WTC11 (cell line): ENCODE data around the gene ABCD3. TPM values are rescaled to one million over a fixed set of nuclear protein-coding genes. Genes with fewer than 3 reads are reported as not detected.
A peak's percentile ranks its signal among the peaks of the same experiment; 100 is the strongest.

Experiments
- ATAC-seq: fragments of 200-7000 bp; cut with Tn5 transposase; 2 replicates; pipeline ENCODE4 v1.10.0; 2021; ENCODE audit warnings: mild to moderate bottlenecking, moderate library complexity
- CTCF ChIA-PET: fragments of 300-600 bp; sonication (Branson Sonifier 250); formaldehyde crosslinking; loops from one replicate; lab custom pipeline; 2021; ENCODE audit warnings: antibody characterized with exemption; lab: Charles Lee
- POLR2A ChIA-PET: fragments of 350-600 bp; sonication (Branson Sonifier 250); formaldehyde crosslinking; loops from one replicate; lab custom pipeline; 2021; ENCODE audit warnings: antibody characterized with exemption; lab: Charles Lee
- DNase-seq: peaks from one replicate; pipeline ENCODE4 v3.0.0; 2021; ENCODE audit warnings: low spot score
- H3K27ac Mint-ChIP-seq: 2 replicates; pipeline ENCODE4 v1.8.0; 2021; ENCODE audit warnings: mixed read lengths
- H3K27me3 Mint-ChIP-seq: 2 replicates; pipeline ENCODE4 v1.8.0; 2021; ENCODE audit warnings: low read depth, mild to moderate bottlenecking, moderate library complexity, mixed read lengths
- H3K36me3 Mint-ChIP-seq: 2 replicates; pipeline ENCODE4 v1.8.0; 2021; ENCODE audit warnings: mixed read lengths
- H3K4me1 Mint-ChIP-seq: 2 replicates; pipeline ENCODE4 v1.8.0; 2022; ENCODE audit warnings: mixed read lengths
- H3K4me3 Mint-ChIP-seq: 2 replicates; pipeline ENCODE4 v1.8.0; 2021; ENCODE audit warnings: mild to moderate bottlenecking, moderate library complexity, mixed read lengths
- H3K9me3 Mint-ChIP-seq: 2 replicates; pipeline ENCODE4 v1.8.0; 2021; ENCODE audit warnings: mixed read lengths
- ARID4B ChIP-seq: sonication (generic); formaldehyde crosslinking; IDR thresholded peaks from 2 replicates; pipeline ENCODE4 v1.8.0; 2023; ENCODE audit warnings: missing genetic modification reagents, mild to moderate bottlenecking, borderline replicate concordance
- CDX4 ChIP-seq: fragments of 250-450 bp; sonication (Bioruptor Pico); IDR thresholded peaks from 2 replicates; pipeline ENCODE4 v1.9.0; 2021; ENCODE audit warnings: moderate library complexity, mild to moderate bottlenecking, inconsistent platforms, borderline replicate concordance
- FOXP1 ChIP-seq: sonication (generic); formaldehyde crosslinking; IDR thresholded peaks from 2 replicates; pipeline ENCODE4 v1.8.0; 2022; ENCODE audit warnings: missing genetic modification reagents, mild to moderate bottlenecking, moderate library complexity, borderline replicate concordance
- GRHL2 ChIP-seq: fragments of 250-450 bp; sonication (Bioruptor Pico); IDR thresholded peaks from 2 replicates; pipeline ENCODE4 v1.8.0; 2022; ENCODE audit warnings: mild to moderate bottlenecking, moderate library complexity; ENCODE audit not compliant: insufficient replicate concordance, severe bottlenecking
- GTF2I ChIP-seq: fragments of 250-450 bp; sonication (Bioruptor Pico); conservative IDR thresholded peaks from 2 replicates; pipeline ENCODE4 v1.4.0; 2021; ENCODE audit warnings: mild to moderate bottlenecking
- HMGA2 ChIP-seq: fragments of 250-450 bp; sonication (Bioruptor Pico); IDR thresholded peaks from 2 replicates; pipeline ENCODE4 v1.4.0; 2021; ENCODE audit warnings: mild to moderate bottlenecking, moderate library complexity
- IRF2 ChIP-seq: sonication (generic); formaldehyde crosslinking; IDR thresholded peaks from 2 replicates; pipeline ENCODE4 v1.8.0; 2022; ENCODE audit warnings: low read depth, missing genetic modification reagents, borderline replicate concordance
- JAZF1 ChIP-seq: fragments of 250-450 bp; sonication (Bioruptor Pico); IDR thresholded peaks from 2 replicates; pipeline ENCODE4 v1.9.0; 2021; ENCODE audit warnings: moderate library complexity, mild to moderate bottlenecking, inconsistent platforms
- KAT7 ChIP-seq: sonication (generic); formaldehyde crosslinking; IDR thresholded peaks from 2 replicates; pipeline ENCODE4 v1.8.1; 2023; ENCODE audit warnings: missing genetic modification reagents, mild to moderate bottlenecking, borderline replicate concordance
- SMAD4 ChIP-seq: sonication (generic); formaldehyde crosslinking; IDR thresholded peaks from 2 replicates; pipeline ENCODE4 v1.8.0; 2022; ENCODE audit warnings: mild to moderate bottlenecking, missing genetic modification reagents
- ZNF121 ChIP-seq: sonication (generic); formaldehyde crosslinking; IDR thresholded peaks from 2 replicates; pipeline ENCODE4 v1.8.0; 2023; ENCODE audit warnings: missing genetic modification reagents
- ZNF396 ChIP-seq: fragments of 250-450 bp; sonication (Bioruptor Pico); IDR thresholded peaks from 2 replicates; pipeline ENCODE4 v1.8.0; 2021; ENCODE audit warnings: mild to moderate bottlenecking, moderate library complexity, borderline replicate concordance
- ZNF423 ChIP-seq: fragments of 250-450 bp; sonication (Bioruptor Pico); IDR thresholded peaks from 2 replicates; pipeline ENCODE4 v2.1.2; 2022; ENCODE audit warnings: mild to moderate bottlenecking, moderate library complexity
- total RNA-seq: library from RNA; stranded (reverse); gene quantifications from 3 replicates; pipeline ENCODE4 v1.2.3, GENCODE V29; 2021
- TF ChIP-seq, protein P1 (sequence below): sonication (generic); formaldehyde crosslinking; IDR thresholded peaks from 2 replicates; pipeline ENCODE4 v1.8.1; 2022; ENCODE audit warnings: low read depth, mild to moderate bottlenecking, moderate library complexity, missing genetic modification reagents, borderline replicate concordance
- TF ChIP-seq, protein P2 (sequence below): sonication (generic); formaldehyde crosslinking; IDR thresholded peaks from 2 replicates; pipeline ENCODE4 v1.8.1; 2023; ENCODE audit warnings: mild to moderate bottlenecking, missing genetic modification reagents, moderate library complexity

The ABCD3 gene
- total RNA-seq, 1 experiment from 2014 or later, result 27.2 TPM

GRCh38 chr1:94542088-94542870, 124.1 kb downstream of the ABCD3 start:
- DNase-seq (peak; percentile 39), ATAC-seq (peak; percentile 15)
- Mint-ChIP-seq H3K27me3 (peaks cover 34% of the 10 kb centered on the region), H3K4me3 (peak overlapping the region; percentile 89), H3K36me3 (peaks cover 7% of the 10 kb centered on the region; the same call in 1 of the 2 replicates), H3K9me3 (peaks cover 6% of the 10 kb centered on the region; the same call in 1 of the 2 replicates), H3K27ac (peak overlapping the region; percentile 69; the same call in 1 of the 2 replicates), H3K4me1 (peaks cover 50% of the 10 kb centered on the region)
- TF ChIP-seq FOXP1, result peak; percentile 16; the same call in 1 of the 2 replicates
- TF ChIP-seq ZNF121 (CRISPR knock-in tag), result no peak
- 0 out of 2 replicates have a peak, but pooled peaks have one; percentile 42 for TF ChIP-seq KAT7 (CRISPR knock-in tag)
- POLR2A ChIA-PET, result interaction anchor here (1.0 to 1.6 kb wide), 3 partner anchors 56 to 277 kb away, joined by 3 read pairs; no protein-coding TSS in a partner anchor
- CTCF ChIA-PET, result interaction anchor here (0.6 to 2.0 kb wide), 8 partner anchors 10 to 176 kb away, joined by 3 to 6 read pairs (median 3); no protein-coding TSS in a partner anchor

- peaks cover 47% of the 10 kb centered on the region for H3K4me1 Mint-ChIP-seq
- no peak for TF ChIP-seq ZNF423 (CRISPR knock-in tag)
- no peak for TF ChIP-seq CDX4 (CRISPR knock-in tag)
- no peak for TF ChIP-seq SMAD4 (CRISPR knock-in tag)
- H3K9me3 Mint-ChIP-seq, result peaks cover 9% of the 10 kb centered on the region; the same call in 1 of the 2 replicates
- ATAC-seq (no peak), DNase-seq (no peak)
- no peak overlapping the region for H3K27ac Mint-ChIP-seq
- H3K27me3 Mint-ChIP-seq, result peaks cover 34% of the 10 kb centered on the region
- H3K36me3 Mint-ChIP-seq, result peaks cover 7% of the 10 kb centered on the region; the same call in 1 of the 2 replicates
- ChIA-PET CTCF (interaction anchor here (0.9 to 2.0 kb wide), 4 partner anchors 9 to 62 kb away, joined by 3 to 6 read pairs (median 3); no protein-coding TSS in a partner anchor), POLR2A (no interaction called here)
- peak overlapping the region; percentile 89 for H3K4me3 Mint-ChIP-seq
Observed at GRCh38 chr1:94543001-94543400, 124.8 kb downstream of the ABCD3 start.

DNA sequence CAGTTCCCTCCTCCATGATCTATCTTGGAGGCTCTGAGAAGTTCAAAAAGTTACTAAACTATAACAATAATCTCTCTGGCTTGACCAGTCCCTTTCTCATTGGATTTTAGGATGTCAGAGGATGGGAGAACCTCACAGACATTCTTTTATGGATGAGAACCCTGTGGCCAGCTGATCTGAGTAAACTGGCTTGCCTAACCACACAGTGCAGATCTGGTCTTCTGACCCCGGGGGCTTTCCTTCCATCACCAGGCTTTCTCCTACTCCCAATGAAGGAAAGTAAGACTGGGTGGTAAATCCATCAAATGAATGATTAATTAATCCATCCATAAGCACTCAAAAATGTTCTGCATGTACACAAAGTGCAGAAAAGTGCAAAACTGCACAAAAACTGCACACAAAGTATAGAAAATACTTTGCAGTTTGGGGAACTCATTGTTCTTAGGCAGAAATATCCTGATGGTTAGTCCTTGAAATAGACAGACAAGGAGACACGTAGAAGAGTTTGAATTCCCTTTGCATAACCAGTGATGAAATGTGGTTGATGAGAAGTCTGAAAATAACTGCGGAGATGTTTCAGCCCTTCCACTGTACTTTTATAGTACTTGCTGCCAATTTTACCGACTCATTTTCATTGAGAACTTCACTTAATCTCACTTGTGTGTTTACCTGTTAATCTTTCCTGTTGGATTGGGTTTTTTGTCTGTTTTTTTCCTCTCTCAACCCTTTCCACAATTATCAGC, 125.9 kb downstream of the ABCD3 start:
- H3K4me3 Mint-ChIP-seq, result 0 out of 2 replicates have a peak overlapping the region, but pooled peaks have one; percentile 8
- H3K36me3 Mint-ChIP-seq, result peaks cover 7% of the 10 kb centered on the region; the same call in 1 of the 2 replicates
- CTCF ChIA-PET, result no interaction called here
- DNase-seq (no peak), ATAC-seq (no peak)
- H3K9me3 Mint-ChIP-seq, result peaks cover 9% of the 10 kb centered on the region; the same call in 1 of the 2 replicates
- POLR2A ChIA-PET, result no interaction called here
- TF ChIP-seq GTF2I (CRISPR knock-in tag), result no peak
- H3K27me3 Mint-ChIP-seq, result peaks cover 34% of the 10 kb centered on the region
- peaks cover 38% of the 10 kb centered on the region for H3K4me1 Mint-ChIP-seq
- no peak overlapping the region for H3K27ac Mint-ChIP-seq

DNA sequence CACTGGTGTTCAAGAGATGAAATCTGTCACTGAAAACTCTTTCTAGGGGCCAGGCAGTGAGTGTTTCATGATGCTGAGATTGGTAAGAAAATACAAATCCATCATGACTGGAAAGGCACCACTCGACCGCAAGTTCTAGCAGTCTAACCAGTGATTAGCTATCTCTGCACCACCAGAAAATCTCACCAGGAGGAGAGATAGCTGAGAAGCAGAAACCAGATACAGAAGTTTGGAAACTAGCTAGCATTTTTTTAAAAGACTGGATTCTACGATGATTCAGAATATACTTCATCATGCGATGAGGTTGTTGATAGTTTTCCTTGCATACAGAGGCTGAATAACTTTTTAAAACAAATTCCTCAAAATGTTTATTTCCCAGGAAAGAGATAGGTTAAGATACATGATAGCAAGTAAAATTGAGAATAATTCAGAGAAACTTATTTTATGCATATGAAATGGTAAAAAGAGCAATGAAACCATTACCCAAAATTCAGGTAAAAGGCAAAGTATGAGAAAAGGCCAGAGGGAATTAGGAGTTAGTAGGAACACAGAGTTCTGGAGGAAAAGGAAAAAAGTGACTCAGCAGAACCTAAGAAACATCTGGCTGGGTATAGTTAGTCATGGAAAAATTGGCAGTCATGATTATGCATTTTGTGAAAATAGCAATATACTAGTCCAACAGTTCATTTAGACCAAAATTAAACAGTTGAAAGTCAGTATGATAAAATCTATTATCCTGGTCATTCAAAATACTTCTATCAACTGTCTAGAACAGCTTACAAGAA, 126.7 kb downstream of the ABCD3 start:
- ATAC-seq, result no peak
- peaks cover 34% of the 10 kb centered on the region for H3K27me3 Mint-ChIP-seq
- H3K27ac Mint-ChIP-seq, result no peak overlapping the region
- peaks cover 2% of the 10 kb centered on the region; the same call in 1 of the 2 replicates for H3K36me3 Mint-ChIP-seq
- H3K4me3 Mint-ChIP-seq, result no peak overlapping the region
- H3K4me1 Mint-ChIP-seq, result peaks cover 29% of the 10 kb centered on the region
- ChIA-PET CTCF (no interaction called here), POLR2A (no interaction called here)
- peaks cover 9% of the 10 kb centered on the region; the same call in 1 of the 2 replicates for H3K9me3 Mint-ChIP-seq
- no peak for DNase-seq
- TF ChIP-seq ZNF396 (CRISPR knock-in tag) (no peak), JAZF1 (CRISPR knock-in tag) (no peak), IRF2 (CRISPR knock-in tag) (no peak), ZNF121 (CRISPR knock-in tag) (no peak), HMGA2 (CRISPR knock-in tag) (no peak), ARID4B (CRISPR knock-in tag) (no peak), GRHL2 (no peak)
- TF ChIP-seq, protein P1, sequence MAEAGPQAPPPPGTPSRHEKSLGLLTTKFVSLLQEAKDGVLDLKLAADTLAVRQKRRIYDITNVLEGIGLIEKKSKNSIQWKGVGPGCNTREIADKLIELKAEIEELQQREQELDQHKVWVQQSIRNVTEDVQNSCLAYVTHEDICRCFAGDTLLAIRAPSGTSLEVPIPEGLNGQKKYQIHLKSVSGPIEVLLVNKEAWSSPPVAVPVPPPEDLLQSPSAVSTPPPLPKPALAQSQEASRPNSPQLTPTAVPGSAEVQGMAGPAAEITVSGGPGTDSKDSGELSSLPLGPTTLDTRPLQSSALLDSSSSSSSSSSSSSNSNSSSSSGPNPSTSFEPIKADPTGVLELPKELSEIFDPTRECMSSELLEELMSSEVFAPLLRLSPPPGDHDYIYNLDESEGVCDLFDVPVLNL (CRISPR knock-in tag), result no peak
- TF ChIP-seq, protein P2, sequence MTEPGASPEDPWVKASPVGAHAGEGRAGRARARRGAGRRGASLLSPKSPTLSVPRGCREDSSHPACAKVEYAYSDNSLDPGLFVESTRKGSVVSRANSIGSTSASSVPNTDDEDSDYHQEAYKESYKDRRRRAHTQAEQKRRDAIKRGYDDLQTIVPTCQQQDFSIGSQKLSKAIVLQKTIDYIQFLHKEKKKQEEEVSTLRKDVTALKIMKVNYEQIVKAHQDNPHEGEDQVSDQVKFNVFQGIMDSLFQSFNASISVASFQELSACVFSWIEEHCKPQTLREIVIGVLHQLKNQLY (CRISPR knock-in tag), result no peak
